Mesenteric fat pad (tissue), 1 donor: ENCODE measurements around the gene CHSY1. TPM values are rescaled to one million over a fixed set of nuclear protein-coding genes. Genes with fewer than 3 reads are reported as not detected.

Experiments
- DNase-seq: peaks from one replicate; pipeline ENCODE4 v3.0.0-alpha.2; 2020; ENCODE audit warnings: low spot score
- total RNA-seq: library from RNA; stranded (reverse); fragmentation: NEBNext Ultra II Directional; extraction: Animal tissue kit (Norgen Biotek cat#: 25700); gene quantifications from one replicate; pipeline ENCODE4 v1.2.1, GENCODE V29; 2021
- donor health status: DM: yes; HTN: yes; CAD: no.

The CHSY1 gene
- total RNA-seq, 1 donor from 2014 or later = 53.5 TPM

DNA sequence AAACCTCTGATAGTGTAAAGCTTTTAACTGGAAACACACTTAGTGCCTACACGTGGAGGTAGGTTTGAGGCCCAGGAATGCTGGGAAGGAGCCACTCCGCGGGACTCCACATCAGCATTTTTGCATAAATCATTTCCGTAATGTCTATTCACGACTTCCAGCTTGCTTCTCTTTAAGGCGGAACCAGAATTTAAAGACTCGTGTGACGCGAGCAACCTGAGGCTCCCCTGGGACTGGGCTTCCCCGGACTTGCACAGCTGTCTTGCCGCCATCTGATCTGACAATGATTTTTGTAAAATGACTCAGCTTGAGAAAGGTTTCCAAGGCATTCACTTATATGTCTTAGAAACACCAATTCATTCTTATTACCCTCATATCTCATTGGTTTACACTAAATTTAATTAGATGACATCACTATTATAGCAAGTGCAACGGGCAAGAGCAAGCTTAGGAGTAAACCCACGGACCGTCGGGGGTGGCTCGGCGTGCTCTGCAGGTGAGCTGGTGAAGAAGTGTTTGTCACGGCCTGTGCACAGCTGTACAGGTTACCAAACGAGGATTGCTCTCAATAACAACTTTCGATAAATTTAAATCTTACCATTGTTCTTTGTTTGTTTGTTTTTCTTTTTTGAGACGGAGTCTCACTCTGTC lies 95.2 kb downstream of the CHSY1 start:
- no peak for DNase-seq

- no peak for DNase-seq
These were observed 95.8 kb downstream of the CHSY1 start for GRCh38 chr15:101156061-101156460.

- no peak for DNase-seq
These were observed 97.8 kb downstream of the CHSY1 start for GRCh38 chr15:101153801-101154656.

GRCh38 chr15:101152914-101153313 lies 98.9 kb downstream of the CHSY1 start:
- no peak for DNase-seq

DNA sequence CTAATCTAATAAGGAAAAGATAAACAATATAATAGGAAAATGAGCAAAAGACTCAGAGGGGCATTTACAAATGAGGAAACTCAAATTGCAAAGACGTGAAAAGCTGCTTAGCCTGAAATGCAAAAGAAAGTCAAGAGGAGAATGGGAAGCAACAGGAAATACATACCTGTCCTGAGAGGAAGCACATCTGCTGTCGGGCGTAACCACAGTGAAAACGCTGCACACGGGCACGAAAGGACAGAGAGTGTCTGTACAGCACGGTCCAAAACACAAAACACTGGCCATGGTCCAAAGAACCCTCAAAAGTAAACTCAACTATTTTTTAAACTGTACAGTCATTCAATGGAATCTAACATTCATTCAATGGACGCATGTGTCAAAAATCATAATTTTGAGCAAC lies 100.6 kb downstream of the CHSY1 start:
- no peak for DNase-seq

DNA sequence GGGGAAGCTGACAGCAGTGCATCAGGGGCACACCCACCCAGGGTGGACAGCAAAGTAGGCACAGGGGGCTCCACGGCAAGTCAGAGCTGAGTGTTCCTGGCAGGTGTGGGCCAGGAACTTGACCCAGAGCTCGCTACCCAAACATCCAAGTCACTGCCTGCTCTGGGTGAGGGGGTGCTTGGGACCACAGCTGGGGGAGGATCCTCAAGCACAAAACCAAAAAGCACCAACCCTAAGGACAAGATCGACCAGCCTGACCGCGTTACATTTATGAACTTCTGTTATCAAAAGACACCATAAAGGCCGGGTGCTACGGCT lies 101.2 kb downstream of the CHSY1 start:
- no peak for DNase-seq

DNA sequence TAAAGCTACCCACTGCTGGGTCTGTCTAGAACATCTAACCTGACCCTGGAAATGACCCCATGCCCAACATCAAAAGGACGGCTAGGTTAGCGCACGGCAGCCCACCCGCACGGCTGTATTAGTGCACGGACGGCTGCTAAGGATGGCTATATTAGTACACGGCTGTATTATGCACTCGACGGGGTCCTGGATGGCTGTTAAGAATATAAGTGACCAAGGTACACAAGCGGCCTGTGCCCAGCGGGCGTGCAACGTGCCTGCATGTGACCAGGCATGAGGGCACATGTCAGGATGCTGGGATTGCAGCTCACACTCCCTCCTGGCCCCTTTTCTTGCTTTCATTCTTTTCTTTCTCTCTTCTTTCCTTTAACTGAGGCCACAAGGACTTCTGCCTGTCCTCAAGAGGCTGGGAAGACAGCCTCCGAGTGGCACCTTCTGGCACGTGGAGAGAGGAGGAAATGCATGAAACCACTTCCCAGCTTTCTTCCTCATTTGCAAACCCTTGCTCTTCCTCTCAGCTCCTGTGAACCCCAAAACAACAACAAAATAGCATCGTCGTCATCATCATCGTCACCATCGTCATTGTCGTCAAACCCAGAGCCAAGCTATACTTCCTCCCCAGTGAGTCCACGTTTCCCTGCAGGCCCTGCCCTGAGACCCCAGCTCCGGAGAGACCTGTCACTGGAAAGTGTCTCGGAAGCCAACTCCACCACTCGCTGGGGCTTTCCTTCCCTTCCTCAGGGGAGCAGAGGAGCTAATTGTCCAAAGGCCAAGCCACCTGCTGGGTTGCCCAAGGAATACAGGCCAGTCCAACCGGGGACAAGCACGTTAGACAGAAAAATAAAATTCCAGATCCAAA lies 101.8 kb downstream of the CHSY1 start:
- no peak for DNase-seq

DNA sequence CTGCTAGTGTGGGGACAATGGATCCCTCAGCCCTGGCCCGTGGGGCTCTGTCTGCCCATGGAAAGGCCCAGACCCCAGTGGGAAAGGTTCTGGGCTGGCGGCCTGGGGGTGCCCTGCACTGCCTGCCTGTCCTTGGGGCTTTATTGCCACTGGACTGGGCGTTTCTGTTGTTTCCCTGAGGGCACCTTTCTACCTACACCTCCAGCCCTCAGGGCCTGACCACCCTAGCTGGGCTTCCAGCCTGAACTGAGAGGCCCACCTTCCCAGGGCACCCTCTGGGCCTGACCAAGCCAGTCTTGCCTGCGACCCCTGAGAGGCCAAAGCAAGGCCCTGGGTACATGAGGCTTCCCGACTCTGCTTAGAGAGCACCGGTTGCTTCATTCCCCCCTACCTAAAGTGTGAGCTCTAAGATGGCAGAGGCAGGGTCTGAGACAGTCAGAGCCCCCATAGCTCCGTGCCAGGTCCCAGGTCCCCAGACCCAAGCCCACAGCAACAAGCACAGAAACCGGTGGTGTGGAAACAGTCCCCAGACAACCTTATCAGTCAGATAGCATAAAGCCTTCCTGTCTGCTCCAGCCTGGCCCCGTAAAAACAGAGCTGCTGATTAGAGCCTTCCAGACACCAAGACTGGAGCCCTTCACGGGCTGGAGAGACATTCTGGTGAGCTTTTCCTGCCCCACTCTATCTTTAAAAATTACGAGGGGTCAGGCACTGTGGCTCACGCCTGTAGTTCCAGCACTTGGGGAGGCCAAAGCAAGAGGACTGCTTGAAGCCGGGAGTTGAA lies 102.8 kb downstream of the CHSY1 start:
- DNase-seq = no peak

DNA sequence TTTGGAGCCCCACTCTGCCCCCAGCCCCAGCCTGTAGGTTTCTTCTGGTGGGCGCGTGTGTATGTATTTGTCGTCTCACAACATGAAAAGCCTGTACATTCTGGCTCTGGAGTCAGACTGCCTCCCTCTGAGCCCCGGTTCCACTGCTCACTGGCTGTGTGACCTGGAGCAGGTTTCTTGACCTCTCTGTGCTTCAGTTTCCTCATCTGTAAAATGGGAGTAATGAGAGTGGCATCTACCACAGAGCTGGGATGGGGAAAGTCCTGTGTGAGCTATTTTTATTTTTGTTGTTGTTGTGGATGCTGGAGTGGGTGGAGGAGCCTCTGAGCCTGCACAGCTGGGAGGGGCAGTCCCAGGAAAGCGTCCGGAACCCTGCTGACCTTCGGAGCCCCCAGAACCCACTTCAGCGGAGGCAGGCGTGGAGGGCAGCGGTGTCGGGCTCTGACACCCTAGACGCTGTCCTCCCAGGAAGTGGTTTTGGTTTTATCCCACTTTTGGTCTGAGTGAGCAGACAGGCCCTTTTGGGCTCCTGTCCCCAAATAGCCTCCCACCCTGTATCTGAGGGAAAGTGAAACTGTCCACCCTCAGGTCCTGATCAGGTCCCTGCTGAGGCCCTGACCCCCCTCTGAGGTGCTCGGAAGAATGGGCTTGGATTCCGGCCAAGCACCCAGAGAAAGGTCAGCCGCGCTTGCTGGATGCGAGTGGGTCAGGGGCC lies 103.5 kb downstream of the CHSY1 start:
- DNase-seq = no peak

- no peak for DNase-seq
These were observed 104.7 kb downstream of the CHSY1 start for GRCh38 chr15:101147181-101147580.

DNA sequence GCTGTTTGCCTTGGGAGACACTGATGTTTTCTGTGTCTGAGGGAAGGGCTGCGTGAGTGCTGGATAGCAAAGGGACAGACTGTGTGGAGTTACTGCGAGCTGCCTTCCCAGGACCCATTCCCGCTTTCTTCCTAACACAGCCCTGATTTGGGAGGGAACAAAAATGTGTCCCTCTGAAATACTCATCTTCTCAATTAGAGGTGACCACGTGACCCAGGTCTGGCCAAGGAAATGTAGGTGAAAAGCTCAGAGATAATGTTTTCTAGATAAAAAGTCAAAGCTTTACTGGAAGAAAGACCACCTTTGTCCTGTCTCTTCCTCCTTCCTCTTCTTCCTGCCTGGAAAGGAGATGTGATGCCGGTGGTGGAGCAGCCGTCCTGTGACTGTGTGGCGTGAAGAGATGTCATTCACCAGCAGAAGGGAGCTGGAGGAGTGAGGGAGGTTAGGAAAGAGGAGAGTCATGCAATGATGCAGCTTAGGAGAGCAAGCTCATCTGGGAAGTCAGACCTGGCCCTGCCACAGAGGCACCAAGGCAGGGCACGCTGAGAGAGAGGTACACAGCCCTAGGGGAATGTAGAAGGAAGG lies 105.6 kb downstream of the CHSY1 start:
- DNase-seq = no peak

DNA sequence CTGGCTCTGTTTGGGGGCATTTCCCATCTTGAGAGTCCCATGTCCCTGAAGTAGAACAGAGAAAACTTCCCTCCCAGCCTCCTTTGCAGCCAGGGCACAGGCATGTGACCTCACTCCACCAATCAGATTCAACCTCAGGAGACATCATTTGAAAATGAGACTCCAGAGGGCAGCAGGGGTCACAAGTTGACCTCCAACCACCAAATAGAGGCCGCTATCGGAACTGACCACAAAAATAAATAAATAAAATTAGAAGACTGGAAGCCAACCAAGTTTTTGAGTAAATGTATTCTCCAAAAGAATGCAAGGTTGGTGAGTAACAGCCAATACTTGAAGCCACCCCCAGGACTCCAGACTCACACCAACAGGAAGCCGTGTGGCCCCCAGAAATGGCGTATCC lies 106.5 kb downstream of the CHSY1 start:
- no peak for DNase-seq

DNA sequence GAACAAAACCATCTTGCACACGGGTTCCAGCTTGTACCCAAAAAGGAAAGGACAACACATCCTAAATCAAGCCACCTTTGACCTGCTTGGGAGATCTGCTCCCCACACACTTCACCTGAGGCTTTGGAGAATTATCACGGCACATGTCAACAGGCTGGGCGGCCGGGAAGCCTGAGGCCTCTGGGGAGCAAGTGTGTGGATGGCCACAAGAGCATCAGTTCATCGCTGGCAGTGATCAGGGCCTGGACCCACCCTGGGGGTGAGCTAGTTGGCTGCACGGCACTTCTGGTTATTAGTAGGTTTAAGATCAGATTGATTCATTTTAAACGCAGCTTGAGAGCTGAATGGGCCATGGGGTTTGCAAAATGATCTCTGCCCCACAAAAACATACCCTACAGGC lies 108.5 kb downstream of the CHSY1 start:
- DNase-seq = no peak

- no peak for DNase-seq
These were observed 109.1 kb downstream of the CHSY1 start for GRCh38 chr15:101142711-101143110.

DNA sequence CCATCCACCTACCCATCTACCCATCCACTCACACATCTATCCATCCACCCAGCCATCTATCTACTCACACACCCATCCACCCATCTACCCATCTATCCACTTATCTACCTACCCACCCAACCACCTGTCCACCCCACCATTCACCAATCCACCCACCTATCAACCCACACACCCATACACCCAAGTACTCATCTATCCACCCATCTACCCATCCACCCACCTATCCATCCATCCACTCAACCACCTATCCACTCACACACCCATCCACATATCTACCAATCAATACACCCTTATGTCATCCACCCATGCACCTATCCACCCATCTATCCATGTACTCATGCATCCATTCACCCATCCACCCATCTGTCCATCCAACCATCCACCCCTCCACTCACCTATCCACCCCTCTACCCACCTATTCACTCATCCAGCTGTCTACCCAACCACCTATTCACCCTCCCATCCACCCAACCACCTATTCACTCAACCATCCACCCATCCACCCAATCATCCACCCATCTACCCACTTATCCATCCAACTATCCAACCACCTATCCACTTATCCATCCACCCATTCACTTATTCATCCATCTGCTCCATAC lies 109.8 kb downstream of the CHSY1 start:
- DNase-seq = no peak

- no peak for DNase-seq
These were observed 111.2 kb downstream of the CHSY1 start for GRCh38 chr15:101140697-101141065.

- DNase-seq = no peak
These were observed 111.7 kb downstream of the CHSY1 start for GRCh38 chr15:101139986-101140696.

GRCh38 chr15:101138913-101139880 lies 112.7 kb downstream of the CHSY1 start:
- DNase-seq = no peak
